GM19438 (cell line): ENCODE measurements around the gene EMC1.
"Not testable (repeated sequence)": the region's sequence is repeated elsewhere in the genome, so short reads cannot be mapped to it uniquely, and the experiment has no call there.

Experiments
- ATAC-seq: cut with Tn5 transposase; IDR thresholded peaks from one replicate; pipeline ENCODE4 v1.9.1; 2021; ENCODE audit warnings: low read depth; ENCODE audit not compliant: unreplicated experiment

Gene EMC1

GRCh38 chr1:19262047-19262446, 10.7 kb upstream of the EMC1 start:
- no peak for ATAC-seq

GRCh38 chr1:19260211-19261138, 9.2 kb upstream of the EMC1 start:
- ATAC-seq: no peak

- ATAC-seq: no peak
These were observed 7.0 kb upstream of the EMC1 start for GRCh38 chr1:19258353-19258752.

DNA sequence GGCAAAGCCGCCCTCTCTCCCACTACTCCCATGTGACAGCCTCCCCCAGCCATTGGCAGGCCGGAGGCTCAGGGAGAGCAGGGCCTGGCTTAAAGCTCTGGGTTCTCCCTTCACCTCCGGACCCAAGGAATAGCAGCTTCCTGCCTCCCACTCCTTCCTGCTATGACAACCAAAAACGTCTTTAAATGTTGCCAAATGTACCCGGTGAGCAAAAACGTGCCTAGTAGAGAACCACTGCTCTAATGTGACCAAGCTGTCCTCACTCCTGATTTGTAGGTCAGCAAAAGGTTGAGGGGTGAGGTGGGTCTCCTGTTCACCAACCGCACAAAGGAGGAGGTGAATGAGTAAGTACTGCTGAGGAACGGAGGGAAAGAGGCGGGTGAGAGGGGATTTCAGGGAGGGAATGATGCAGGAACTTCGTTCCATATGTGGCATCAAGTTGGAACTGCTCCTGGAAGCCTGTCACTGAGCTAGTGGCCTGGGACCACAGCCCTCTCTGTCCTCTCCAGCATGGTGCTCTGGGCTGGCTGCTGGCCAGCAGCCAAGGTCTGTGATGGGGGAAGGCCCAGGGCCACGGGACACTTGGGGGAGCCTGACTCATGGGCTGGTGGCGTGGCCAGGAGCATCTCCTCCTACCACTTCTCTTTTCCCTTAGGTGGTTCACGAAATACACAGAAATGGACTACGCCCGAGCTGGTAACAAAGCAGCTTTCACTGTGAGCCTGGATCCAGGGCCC, 6.0 kb upstream of the EMC1 start:
- ATAC-seq: no peak

DNA sequence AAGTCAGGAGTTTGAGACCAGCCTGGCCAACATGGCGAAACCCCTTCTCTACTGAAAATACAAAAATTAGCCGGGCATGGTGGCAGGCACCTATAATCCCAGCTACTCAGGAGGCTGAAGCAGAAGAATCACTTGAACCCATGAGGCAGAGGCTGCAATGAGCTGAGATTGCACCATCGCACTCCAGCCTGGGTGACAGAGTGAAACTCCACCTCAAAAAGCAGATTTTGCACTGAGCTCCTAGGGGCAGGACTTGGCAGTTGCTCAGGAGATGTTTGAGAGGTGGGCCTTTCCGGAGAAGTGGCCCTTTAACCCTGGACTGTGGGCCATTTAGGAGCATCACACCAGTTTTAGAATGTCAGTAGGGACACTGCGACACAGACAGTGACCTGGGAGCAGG, 5.0 kb upstream of the EMC1 start:
- not testable (repeated sequence) for ATAC-seq

GRCh38 chr1:19255288-19255687, 4.0 kb upstream of the EMC1 start:
- ATAC-seq: no peak

DNA sequence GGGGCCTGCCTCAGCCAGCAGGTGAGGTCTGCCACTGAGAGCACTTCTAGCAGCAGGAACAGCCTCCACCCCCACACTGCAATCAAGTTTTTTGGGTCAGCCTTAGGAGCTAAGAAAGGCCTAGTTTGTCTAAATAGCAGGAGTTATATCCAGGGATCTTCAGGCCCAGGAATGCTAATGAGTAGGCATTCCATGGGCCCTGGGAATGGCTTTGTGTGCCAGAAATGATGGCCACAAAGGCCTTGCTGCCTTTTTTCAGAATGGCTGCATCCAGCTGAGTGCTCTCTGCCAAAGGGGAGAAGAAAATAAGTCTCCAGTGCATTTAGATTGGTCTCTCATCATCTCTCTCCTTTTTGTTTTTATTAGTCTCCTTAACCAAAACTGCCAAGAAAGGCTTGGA, 3.1 kb upstream of the EMC1 start:
- ATAC-seq: no peak

- no peak for ATAC-seq
These were observed 557 bp downstream of the EMC1 start for GRCh38 chr1:19250629-19251304.

DNA sequence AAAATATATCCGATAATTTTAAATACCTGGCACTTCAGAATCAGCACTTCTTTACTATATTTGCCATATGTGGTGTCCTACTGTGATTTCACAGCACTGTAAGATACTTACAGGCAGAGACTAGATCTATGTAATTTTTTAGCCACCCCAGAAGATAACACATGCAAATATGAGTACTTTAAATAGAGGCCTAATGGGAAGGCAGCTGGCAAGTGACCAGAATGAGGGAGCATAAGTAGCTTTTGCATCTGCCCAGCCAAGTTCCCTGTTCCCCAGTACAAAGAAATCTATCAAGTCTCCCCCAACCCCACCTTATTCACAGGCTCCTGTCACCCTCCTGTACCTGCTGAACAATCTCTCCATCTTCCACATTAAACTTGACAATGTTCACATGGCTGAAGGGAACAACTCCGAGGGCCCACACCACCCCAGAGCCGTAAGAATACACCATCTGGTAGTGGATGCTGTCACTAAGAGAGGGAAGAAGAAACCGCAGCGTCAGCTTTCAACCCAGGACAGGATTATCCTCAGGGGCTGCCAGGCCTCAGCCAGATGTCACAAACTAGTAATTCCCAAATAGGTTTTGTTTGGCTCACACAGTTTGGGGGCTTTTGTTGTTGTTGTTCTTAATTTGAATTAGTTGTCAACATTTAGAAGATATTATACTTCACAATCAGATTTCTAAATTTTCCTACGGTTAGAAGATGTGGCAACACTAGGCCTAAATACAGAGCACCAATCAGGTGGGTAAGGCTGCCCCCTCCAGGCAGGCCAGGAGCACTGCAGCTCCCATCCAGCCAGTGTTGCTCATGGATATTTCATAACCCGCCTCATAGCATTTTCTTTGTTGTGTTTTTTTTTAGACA, 10.4 kb downstream of the EMC1 start:
- ATAC-seq: no peak

DNA sequence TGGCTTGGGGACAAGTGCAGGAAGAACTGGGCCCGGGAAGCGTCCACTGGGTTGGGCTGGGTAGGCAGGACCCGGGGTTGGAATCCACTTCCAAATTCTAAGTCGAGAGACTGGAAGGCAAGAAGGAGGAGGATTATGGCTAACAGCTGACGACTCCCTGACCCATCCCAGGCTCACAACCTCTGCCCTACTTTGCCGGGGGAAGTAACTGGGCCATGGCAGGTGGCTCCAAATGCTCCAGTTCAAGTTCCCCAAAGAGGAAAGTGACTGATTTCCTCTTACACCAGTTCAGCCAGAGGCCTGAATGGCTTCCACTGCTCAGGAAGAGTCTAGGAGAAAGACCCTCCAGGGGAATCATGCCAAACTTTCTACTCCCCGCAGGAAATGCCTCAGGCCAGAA, 11.4 kb downstream of the EMC1 start:
- no peak for ATAC-seq

DNA sequence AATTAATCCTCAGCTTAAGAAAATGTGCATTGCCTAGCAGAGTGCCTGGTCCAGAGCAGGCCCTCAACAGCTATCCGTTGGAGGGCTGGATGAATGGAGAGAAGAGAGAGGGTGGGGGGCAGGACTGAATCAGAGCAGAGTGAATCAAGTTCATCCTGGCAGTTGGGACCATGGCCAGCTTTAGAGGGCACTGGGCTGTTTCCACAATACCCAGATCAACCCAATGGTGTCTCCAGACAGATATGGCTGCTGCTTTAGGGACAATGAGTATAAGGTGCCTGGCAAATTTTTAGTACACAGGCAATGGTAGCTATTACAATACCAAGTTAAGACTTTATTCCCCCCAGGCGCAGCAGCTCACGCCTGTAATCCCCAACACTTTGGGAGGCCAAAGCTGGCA, 17.1 kb downstream of the EMC1 start:
- ATAC-seq: no peak

GRCh38 chr1:19232524-19232846, 18.8 kb downstream of the EMC1 start:
- no peak for ATAC-seq

DNA sequence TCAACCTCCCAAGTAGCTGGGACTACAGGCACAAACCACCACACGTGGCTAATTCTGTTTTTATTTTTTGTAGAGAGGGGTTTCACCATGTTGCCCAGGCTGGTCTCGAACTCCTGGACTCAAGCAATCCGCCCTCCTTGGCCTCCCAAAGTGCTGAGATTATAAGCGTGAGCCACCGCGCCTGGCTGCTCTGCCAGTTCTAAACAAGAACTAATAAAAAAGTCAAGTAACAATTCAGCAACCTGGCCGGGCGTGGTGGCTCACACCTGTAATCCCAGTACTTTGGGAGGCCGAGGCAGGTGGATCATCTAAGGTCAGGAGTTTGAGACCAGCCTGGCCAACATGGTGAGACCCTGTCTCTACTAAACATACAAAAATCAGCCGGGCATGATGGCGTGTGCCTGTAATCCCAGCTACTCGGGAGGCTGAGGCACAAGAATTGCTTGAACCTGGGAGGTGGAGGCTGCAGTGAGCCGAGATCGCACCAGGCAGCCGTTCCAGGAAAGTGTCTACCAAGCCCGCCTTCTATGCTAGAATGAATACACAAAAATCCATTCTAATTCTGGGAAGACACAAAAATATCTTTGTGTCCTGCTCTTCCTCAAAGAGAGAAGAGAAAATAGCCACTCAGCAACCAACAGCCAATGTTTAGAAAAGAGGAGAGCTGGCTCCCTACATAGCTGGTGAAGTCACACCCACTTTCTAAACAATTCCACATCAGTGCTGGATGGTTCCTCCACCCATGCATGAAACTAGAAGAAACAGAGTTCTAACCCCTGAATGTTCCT, 19.4 kb downstream of the EMC1 start:
- not testable (repeated sequence) for ATAC-seq

DNA sequence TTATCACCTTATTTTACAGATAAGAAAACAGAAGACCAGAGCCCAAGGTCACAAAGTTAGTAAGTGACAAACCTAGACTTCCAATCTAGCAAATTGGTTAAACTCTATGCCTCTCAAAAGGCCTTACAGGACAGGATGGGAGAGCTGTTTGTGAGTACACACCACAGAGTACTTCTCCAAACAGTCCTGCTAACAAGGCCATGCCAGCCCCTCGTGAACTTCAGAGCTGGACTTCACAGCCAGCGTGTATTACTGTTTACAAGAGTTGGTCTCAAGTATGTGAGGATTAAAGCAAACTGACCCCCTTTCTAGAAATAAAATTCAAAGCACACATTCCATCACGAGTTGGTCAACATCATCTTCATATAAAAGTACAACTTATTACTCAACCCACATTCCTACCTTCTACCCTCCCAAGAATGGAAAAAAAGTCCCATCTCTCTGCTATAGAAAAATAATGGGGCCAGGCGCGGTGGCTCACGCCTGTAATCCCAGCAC, 21.4 kb downstream of the EMC1 start:
- ATAC-seq: no peak

- no peak for ATAC-seq
These were observed 22.1 kb downstream of the EMC1 start for GRCh38 chr1:19229229-19229628.

GRCh38 chr1:19222979-19223824, 28.1 kb downstream of the EMC1 start:
- no peak for ATAC-seq

DNA sequence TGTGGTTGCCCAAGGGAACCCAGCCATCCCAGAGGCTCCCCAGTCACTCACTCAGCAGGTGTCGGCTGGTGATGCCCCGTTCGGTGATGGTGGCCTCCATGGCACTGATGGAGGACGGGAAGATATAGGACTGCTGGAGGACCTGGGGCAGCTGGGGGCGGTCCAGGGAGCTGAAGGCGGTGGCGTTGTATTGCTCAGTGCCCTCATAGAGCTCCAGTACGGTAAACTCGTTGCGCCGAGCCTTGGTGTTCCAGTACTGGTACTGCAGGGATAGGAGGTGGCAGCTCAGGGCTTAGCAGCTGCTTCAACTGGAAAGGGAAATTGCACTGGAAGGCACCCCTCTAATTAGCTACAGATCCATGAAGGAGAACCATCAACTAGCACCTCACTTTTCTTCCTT, 28.8 kb downstream of the EMC1 start:
- ATAC-seq: no peak

- no peak for ATAC-seq
These were observed 30.3 kb downstream of the EMC1 start for GRCh38 chr1:19220991-19221390.
